Globus pallidus (tissue), 1 donor: ENCODE results near the gene ARID5B.
"Not testable (repeated sequence)": the region's sequence is repeated elsewhere in the genome, so short reads cannot be mapped to it uniquely, and the experiment has no call there.

Source experiments
- DNase-seq: peaks from one replicate; pipeline ENCODE4 v3.0.0-alpha.2; 2015; ENCODE audit warnings: low spot score

ARID5B gene

DNA sequence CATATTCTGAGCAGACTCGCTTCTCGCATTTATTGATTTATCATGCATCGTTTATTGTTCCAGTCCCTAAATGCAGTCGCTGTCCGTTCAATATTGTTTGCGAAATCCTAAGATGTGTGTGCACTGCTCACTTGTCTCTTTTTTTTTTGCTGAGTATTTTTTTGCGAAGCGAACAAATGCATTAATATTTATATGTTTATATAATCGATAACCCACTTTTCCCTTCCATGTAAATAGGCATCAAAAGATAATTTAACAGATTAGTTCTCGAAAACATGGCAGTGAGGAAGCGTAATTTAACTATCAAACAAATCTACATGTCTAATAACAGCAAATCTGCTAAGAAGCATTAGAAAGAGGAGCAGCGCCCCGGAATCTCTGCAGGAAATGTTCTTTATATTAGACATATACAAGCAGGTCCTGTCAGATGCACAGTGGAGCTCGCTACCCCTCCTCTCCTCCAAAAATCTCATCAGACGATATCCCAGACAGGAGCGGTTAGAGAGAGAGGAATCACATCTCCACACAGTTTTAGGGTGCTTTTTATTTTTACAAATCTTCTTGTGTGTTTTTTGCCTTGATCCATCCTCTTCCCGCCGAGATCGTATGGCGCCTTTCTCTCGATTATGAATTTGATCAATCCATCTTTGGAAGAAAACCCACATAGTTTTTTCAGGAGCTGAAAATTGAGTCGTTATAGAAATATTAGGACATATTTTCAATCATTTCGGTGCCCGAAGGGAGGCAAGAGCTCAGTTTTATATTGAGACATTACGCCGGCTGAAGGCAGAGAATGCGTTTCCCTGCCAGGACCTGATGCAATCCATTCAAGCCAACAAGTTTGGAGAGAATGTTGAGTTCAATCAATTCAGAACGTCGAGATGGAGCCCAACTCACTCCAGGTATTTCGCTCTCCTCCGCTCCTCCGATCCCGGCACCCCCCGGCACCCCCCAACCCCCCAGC, at the start of gene ARID5B:
Gene ARID5B, plus strand, starts transcription at position 871 of the 964 bp plus-strand sequence. Its CDS starts 11 bp downstream, at position 882.
- DNase-seq, result peak; percentile 71

- no peak for DNase-seq
Measured at GRCh38 chr10:61852261-61852660, 49.2 kb upstream of the ARID5B start.

GRCh38 chr10:61855771-61856170, 45.7 kb upstream of the ARID5B start:
- no peak for DNase-seq

- DNase-seq, result no peak
Measured at GRCh38 chr10:61857746-61858145, 43.8 kb upstream of the ARID5B start.

- DNase-seq, result no peak
Measured at GRCh38 chr10:61859786-61860185, 41.7 kb upstream of the ARID5B start.

DNA sequence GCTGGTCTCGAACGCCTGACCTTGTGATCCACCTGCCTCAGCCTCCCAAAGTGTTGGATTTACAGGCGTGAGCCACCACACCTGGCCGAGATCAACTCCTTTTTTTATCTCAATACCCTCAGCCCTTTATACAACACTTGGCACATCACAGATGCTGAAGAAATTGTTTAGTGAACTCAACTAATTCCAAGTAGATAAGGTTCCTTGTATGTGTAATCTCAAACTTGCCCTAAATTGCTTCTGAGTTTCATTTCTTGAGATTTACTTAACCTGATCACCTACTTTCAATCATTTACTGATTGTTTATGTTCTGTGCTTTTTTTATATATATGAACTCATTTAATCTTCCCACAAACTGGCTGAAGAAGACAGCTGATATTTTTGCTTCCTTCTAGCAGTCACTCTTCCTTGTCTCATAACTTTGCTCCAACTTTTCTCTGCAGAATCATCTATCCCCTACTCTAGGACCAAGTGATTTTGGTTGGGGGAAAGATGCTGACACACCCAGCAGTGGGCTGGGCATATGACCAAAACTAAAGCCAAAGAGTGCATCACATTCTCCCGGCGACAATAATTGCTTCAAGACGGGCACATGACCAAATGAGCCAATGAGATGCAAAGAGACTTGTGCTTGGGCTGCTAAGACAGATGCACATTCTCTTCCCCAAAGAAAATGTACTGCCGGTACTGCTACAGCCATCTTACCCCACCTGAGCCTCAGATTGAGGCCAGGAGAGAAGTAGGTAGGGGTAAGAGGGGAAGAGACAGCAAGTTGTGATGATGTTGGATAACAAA, 40.3 kb upstream of the ARID5B start:
- DNase-seq, result no peak

DNA sequence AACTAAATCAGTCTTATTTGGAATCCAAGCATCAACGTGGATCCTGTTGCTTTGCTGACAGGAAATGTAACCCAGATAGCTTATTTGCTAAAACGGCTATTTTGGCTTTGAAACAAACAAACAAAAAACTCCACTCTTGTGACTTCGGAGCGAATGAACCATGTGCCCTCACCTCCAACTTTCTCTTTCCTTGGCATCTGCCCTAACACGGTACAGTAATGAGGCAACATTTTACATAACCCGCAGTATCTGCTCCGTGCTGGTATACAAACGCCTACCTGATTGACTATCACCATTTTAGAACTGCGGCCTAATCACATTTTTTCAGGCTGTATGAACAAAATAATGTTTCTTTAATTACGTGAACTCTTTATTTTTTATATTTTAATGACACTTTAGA, 37.5 kb upstream of the ARID5B start:
- no peak for DNase-seq

DNA sequence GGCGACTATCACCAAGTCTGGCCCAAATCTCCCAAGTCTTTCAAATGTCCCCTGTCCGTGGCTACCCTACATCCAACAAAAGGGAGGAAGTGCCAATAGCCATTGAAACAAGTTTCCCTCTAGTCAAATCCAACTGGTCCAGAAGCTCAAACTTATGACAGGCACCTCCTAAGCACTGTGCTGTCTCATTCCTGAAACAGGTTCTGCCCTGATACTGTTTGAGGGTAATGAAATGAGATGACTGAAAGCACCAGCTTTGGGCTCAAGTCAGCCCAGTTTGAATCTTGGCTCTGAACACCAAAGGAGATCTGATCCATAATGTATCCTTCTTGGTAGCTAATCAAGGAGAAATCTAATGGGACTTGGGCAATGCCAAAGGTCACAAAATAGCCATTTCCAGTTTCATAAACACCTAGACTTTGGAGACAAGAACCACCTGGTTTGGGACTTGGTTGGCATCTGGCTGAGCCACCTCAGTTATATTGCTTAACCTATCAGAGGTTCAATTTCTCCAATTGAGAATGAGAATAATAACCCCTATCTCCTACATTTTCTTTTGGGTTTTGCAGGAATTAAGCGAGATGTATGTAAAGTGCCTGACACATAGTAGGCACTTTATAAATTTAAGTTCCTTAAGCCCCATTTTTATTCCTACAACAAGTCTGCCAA, 34.7 kb upstream of the ARID5B start:
- no peak for DNase-seq

DNA sequence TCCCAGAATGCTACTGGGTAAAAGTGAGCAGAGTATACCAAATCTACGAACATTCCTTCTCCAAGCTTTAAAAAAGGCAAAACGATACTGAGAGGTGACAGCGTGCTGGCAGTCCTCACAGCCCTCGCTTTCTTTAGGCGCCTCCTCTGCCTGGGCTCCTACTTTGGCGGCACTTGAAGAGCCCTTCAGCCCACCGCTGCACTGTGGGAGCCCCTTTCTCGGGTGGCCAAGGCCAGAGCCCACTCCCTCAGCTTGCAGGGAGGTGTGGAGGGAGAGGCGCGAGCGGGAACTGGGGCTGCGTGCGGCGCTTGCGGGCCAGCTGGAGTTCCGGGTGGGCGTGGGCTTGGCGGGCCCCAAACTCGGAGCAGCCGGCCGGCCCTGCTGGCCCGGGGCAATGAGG, 34.1 kb upstream of the ARID5B start:
- not testable (repeated sequence) for DNase-seq

- peak; percentile 3 for DNase-seq
Measured at GRCh38 chr10:61867817-61868216, 33.7 kb upstream of the ARID5B start.

DNA sequence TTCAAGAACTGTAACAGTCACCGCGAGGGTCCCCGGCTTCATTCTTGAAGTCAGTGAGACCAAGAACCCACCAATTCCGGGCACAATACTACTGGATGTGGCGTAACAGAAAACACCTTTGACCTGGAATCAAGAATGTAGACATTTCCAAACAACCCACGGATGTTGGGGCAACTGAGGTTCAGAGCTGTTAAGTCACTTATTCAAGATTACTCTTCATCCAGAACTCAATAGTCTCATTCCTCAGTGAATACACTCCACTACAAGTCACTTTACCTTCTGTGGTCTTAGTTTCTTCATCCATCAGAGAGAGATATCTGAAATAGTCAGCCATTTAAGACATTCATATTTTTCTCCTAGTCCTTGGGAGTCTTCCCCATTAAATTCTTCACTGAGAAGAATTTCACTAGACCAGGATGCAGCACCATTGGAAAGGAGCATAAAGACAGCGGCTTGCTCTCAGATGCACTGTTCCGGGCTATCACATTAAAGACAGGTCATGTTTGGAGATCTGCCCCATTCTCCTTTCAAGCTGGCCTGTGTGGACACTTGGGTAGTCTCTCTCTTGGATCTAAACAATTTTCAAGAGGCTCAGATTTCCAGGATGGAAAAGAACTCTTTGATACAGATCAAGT, 32.3 kb upstream of the ARID5B start:
- no peak for DNase-seq

GRCh38 chr10:61869774-61870525, 31.5 kb upstream of the ARID5B start:
- no peak for DNase-seq

GRCh38 chr10:61870526-61870895, 31.0 kb upstream of the ARID5B start:
- no peak for DNase-seq

DNA sequence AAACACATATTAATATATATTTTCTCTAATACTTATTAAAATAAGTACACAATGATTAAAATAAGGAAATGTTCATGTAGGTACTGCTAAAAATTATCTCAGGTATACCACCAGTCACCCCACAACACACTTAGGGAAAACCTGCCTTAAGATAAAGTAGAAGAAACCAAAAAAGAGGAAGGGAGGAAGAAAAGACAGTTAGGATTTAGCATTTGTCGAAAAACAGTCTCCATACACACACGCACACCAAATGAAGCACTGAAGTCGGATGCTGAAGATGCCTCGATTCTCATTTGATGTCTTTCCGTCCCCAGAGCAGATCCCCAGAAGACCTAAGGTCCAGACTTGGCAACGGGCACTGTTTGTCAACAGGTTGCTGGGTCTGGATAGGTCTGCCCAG, 30.0 kb upstream of the ARID5B start:
- DNase-seq, result no peak

- no peak for DNase-seq
Measured at GRCh38 chr10:61877887-61878739, 23.4 kb upstream of the ARID5B start.

- DNase-seq, result no peak
Measured at GRCh38 chr10:61878740-61879068, 22.8 kb upstream of the ARID5B start.

- no peak for DNase-seq
Measured at GRCh38 chr10:61882621-61883370, 18.7 kb upstream of the ARID5B start.

DNA sequence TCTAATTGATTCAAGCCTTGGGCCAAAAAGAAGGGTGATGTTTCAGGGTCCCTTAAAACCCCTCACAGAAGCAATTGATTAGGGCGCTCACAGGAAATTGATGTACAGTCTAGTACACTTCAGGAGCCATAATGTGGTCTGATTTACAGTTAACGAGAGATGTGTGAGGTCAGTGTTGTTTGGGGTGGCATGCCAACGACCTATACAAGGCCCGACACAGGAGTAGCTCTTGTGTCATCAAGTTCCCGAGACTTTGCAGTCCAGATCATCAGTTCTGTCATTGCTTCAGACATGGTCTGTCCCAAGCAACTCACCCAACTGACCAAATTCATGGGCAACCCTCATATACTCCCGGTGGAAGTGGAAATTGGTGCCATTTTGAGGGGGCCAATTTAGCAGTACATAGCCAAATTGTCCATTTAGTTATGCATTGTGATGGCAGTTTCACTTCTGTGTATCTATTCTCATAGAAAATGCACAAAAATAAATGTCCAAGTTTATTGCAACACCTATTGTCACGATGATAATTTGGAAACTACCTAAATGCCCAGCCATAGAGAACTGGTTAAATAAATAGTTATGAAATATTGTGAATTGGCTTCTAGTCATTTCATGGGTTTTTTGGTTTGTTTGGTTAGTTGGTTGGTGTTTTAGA, 18.0 kb upstream of the ARID5B start:
- no peak for DNase-seq

- DNase-seq, result no peak
Measured at GRCh38 chr10:61887772-61888171, 13.7 kb upstream of the ARID5B start.
